GM23248 (cell line): ENCODE data around the gene AGRN.

ENCODE experiments used
- EZH2 ChIP-seq: fragments of 200-600 bp; sonication (generic); IDR thresholded peaks from 2 replicates; pipeline ENCODE4 v1.6.1; 2018; ENCODE audit warnings: antibody characterized with exemption, mild to moderate bottlenecking; ENCODE audit not compliant: insufficient read depth, poor library complexity, severe bottlenecking
- EZH2phosphoT487 ChIP-seq: fragments of 200-600 bp; sonication (generic); IDR thresholded peaks from 2 replicates; pipeline ENCODE4 v1.6.1; 2018; ENCODE audit warnings: antibody characterized with exemption, moderate library complexity, mild to moderate bottlenecking, low read depth; ENCODE audit not compliant: insufficient read depth

GRCh38 chr1:996851-997712 lies 22.8 kb upstream of the AGRN start:
- TF ChIP-seq EZH2: no peak
- no peak for TF ChIP-seq EZH2phosphoT487
